ENCODE results near the gene DYNC2H1. TPM values are rescaled to one million over a fixed set of nuclear protein-coding genes. Genes with fewer than 3 reads are reported as not detected.

DYNC2H1 gene
- total RNA-seq, 3 donors from 2014 or later: 2.3 to 12.4 (median 5.0) TPM

DNA sequence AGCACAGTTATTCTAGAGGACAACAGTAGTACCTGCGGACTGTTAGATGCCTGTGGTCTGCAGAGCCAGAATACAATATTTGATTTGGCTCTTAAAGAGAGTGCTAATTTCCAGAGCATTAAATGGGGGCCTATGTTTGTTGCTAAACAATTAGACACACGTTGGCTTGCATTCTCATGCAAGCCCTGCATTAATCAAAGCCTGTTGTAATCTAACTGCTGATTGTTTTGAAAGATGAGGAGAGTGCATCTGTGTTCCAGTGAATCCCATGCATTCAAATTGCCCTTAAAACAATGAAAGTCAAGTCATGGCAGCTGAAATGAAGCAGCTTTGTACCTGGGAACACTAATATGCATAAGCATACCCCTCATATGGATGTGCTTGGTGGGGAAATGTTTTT is 419.4 kb downstream of the DYNC2H1 start:
- Histone ChIP-seq H3K4me1 (ENCODE audit: low read depth) (no peaks in the 10 kb centered on the region), H3K9me3 (no peaks in the 10 kb centered on the region), H3K36me3 (ENCODE audit: low read depth) (no peaks in the 10 kb centered on the region), H3K4me3 (no peak overlapping the region)
- ATAC-seq (no peak), DNase-seq (no peak)
- intact Hi-C loops (cut with DNase I, micrococcal nuclease): no loop called here
- TF ChIP-seq, protein P1, sequence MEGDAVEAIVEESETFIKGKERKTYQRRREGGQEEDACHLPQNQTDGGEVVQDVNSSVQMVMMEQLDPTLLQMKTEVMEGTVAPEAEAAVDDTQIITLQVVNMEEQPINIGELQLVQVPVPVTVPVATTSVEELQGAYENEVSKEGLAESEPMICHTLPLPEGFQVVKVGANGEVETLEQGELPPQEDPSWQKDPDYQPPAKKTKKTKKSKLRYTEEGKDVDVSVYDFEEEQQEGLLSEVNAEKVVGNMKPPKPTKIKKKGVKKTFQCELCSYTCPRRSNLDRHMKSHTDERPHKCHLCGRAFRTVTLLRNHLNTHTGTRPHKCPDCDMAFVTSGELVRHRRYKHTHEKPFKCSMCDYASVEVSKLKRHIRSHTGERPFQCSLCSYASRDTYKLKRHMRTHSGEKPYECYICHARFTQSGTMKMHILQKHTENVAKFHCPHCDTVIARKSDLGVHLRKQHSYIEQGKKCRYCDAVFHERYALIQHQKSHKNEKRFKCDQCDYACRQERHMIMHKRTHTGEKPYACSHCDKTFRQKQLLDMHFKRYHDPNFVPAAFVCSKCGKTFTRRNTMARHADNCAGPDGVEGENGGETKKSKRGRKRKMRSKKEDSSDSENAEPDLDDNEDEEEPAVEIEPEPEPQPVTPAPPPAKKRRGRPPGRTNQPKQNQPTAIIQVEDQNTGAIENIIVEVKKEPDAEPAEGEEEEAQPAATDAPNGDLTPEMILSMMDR (IDR thresholded peaks at IDR 0.05): no peak

GRCh38 chr11:103529181-103529684 is 420.0 kb downstream of the DYNC2H1 start:
- DNase-seq (no peak), ATAC-seq (no peak)
- no peaks in the 10 kb centered on the region for H3K9me3 ChIP-seq
- no peaks in the 10 kb centered on the region for H3K36me3 ChIP-seq (ENCODE audit: low read depth)
- H3K4me1 ChIP-seq (ENCODE audit: low read depth): no peaks in the 10 kb centered on the region
- no peak overlapping the region for H3K4me3 ChIP-seq
- intact Hi-C loops (cut with DNase I, micrococcal nuclease): no loop called here
- TF ChIP-seq, protein P1 (IDR thresholded peaks at IDR 0.05): no peak

Other genes with a start within 250 kb of the DYNC2H1 start
- 10 to 100 TPM in 1 of 3 donors, 1 to 10 TPM in 2; 2.7 to 17.5 (median 5.4) TPM for gene MMP12, start 234.4 kb upstream of the DYNC2H1 start, total RNA-seq
- gene MMP13, start 153.7 kb upstream of the DYNC2H1 start, total RNA-seq: not detected
- gene DCUN1D5, start 17.3 kb upstream of the DYNC2H1 start, total RNA-seq: 10 to 100 TPM in 2 of 3 donors, 1 to 10 TPM in 1; 9.4 to 18.9 (median 14.5) TPM

All from mucosa of descending colon (tissue), 3 donors.